Measurements from ENCODE around the gene ECEL1.

The ECEL1 gene

GRCh38 chr2:232494542-232494941, 6.9 kb upstream of the ECEL1 start:
- CTCF ChIA-PET: no interaction called here
- no peak for DNase-seq (ENCODE audit: extremely low spot score)
- TF ChIP-seq L3MBTL2 (conservative IDR thresholded peaks at IDR 0.05) (no peak), TARDBP (IDR thresholded peaks at IDR 0.05) (no peak), ARNT (IDR thresholded peaks at IDR 0.05) (no peak), CTBP1 (IDR thresholded peaks at IDR 0.05; ENCODE audit: borderline replicate concordance) (no peak), BHLHE40 (IDR thresholded peaks at IDR 0.05; ENCODE audit: borderline replicate concordance) (no peak), SUZ12 (IDR thresholded peaks at IDR 0.05) (no peak), LEF1 (IDR thresholded peaks at IDR 0.05; ENCODE audit: borderline replicate concordance) (no peak), NFRKB (IDR thresholded peaks at IDR 0.05) (no peak), SP1 (IDR thresholded peaks at IDR 0.05) (no peak), FOXK2 (IDR thresholded peaks at IDR 0.05) (no peak), ELF4 (IDR thresholded peaks at IDR 0.05) (no peak), PKNOX1 (IDR thresholded peaks at IDR 0.05) (no peak), ZNF384 (IDR thresholded peaks at IDR 0.05) (no peak)
- POLR2A ChIA-PET: no interaction called here

GRCh38 chr2:232493701-232494474, 6.3 kb upstream of the ECEL1 start:
- ChIA-PET CTCF (no interaction called here), POLR2A (no interaction called here)
- no peak for DNase-seq (ENCODE audit: extremely low spot score)
- no peak for TF ChIP-seq BHLHE40 (IDR thresholded peaks at IDR 0.05; ENCODE audit: borderline replicate concordance)
- TF ChIP-seq L3MBTL2 (conservative IDR thresholded peaks at IDR 0.05): no peak

GRCh38 chr2:232492963-232493700, 5.5 kb upstream of the ECEL1 start:
- TF ChIP-seq CTBP1 (IDR thresholded peaks at IDR 0.05; ENCODE audit: borderline replicate concordance): no peak
- TF ChIP-seq L3MBTL2 (conservative IDR thresholded peaks at IDR 0.05): no peak
- no peak for TF ChIP-seq TARDBP (IDR thresholded peaks at IDR 0.05)
- no peak for TF ChIP-seq BHLHE40 (IDR thresholded peaks at IDR 0.05; ENCODE audit: borderline replicate concordance)
- TF ChIP-seq FOXA1 (IDR thresholded peaks at IDR 0.05): no peak
- no peak for TF ChIP-seq FOXM1 (IDR thresholded peaks at IDR 0.05; ENCODE audit: borderline replicate concordance)
- TF ChIP-seq SP1 (IDR thresholded peaks at IDR 0.05): no peak
- no peak for TF ChIP-seq ARNT (IDR thresholded peaks at IDR 0.05)
- TF ChIP-seq ELF4 (IDR thresholded peaks at IDR 0.05): no peak
- TF ChIP-seq PKNOX1 (IDR thresholded peaks at IDR 0.05): no peak
- TF ChIP-seq ZNF384 (IDR thresholded peaks at IDR 0.05): no peak
- TF ChIP-seq LEF1 (IDR thresholded peaks at IDR 0.05; ENCODE audit: borderline replicate concordance): no peak
- TF ChIP-seq NFRKB (IDR thresholded peaks at IDR 0.05): no peak
- TF ChIP-seq SUZ12 (IDR thresholded peaks at IDR 0.05): no peak
- TF ChIP-seq FOXK2 (IDR thresholded peaks at IDR 0.05): no peak
- no peak for TF ChIP-seq HDGF (IDR thresholded peaks at IDR 0.05; ENCODE audit: borderline replicate concordance)
- POLR2A ChIA-PET: no interaction called here
- CTCF ChIA-PET: no interaction called here
- no peak for DNase-seq (ENCODE audit: extremely low spot score)

GRCh38 chr2:232492236-232492848, 4.7 kb upstream of the ECEL1 start:
- no peak for DNase-seq (ENCODE audit: extremely low spot score)
- POLR2A ChIA-PET: no interaction called here
- TF ChIP-seq L3MBTL2 (conservative IDR thresholded peaks at IDR 0.05) (no peak), HDGF (IDR thresholded peaks at IDR 0.05; ENCODE audit: borderline replicate concordance) (no peak), SP1 (IDR thresholded peaks at IDR 0.05) (no peak), CTBP1 (IDR thresholded peaks at IDR 0.05; ENCODE audit: borderline replicate concordance) (no peak), PKNOX1 (IDR thresholded peaks at IDR 0.05) (no peak), FOXK2 (IDR thresholded peaks at IDR 0.05) (no peak), ZNF384 (IDR thresholded peaks at IDR 0.05) (no peak), FOXA1 (IDR thresholded peaks at IDR 0.05) (no peak), LEF1 (IDR thresholded peaks at IDR 0.05; ENCODE audit: borderline replicate concordance) (no peak), BHLHE40 (IDR thresholded peaks at IDR 0.05; ENCODE audit: borderline replicate concordance) (no peak)
- CTCF ChIA-PET: no interaction called here

- POLR2A ChIA-PET: no interaction called here
- no peak for TF ChIP-seq NFRKB (IDR thresholded peaks at IDR 0.05)
- CTCF ChIA-PET: no interaction called here
- no peak for DNase-seq (ENCODE audit: extremely low spot score)
These were observed 3.6 kb upstream of the ECEL1 start for GRCh38 chr2:232491139-232491780.
